ENCODE results near the gene RAD23A. TPM values are rescaled to one million over a fixed set of nuclear protein-coding genes. Genes with fewer than 3 reads are reported as not detected.

The RAD23A gene
- total and polyA plus RNA-seq, 10 of the 15 experiments (the other 5 are each of a cell fraction or from before 2014, with no cell fraction given) = 8.8 to 198 (median 119) TPM

DNA sequence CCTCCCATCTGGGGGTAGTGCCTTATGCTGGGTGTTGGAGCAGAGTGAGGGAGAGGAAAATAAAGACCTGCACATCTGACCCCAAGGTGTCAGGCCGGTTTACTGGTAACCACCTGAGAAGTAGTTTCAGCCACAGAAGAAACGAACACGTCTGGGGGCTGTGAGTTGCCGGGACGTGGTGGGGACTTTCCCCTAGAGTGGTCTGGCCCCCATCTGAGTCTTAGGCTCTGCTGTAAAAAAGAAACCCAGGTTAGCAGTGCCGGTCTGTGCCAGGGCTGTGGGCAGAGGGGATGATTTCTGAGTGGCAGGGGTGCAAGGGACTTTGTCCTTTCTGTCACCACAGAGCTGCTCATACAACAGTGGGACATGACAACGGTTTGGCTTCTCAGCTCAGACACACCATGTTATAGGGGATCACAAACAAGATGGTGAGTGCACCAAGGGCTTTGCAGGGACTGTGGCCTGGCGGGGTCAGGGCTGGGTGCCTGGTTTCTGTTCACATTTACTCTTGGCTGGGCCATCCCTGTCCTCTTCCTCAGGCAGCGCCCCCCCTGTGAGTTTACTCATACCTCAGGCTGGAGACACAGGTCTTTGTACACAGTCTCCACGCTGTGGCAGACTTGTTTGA, 45.7 kb upstream of the RAD23A start (continued):
- TF ChIP-seq, protein P1, sequence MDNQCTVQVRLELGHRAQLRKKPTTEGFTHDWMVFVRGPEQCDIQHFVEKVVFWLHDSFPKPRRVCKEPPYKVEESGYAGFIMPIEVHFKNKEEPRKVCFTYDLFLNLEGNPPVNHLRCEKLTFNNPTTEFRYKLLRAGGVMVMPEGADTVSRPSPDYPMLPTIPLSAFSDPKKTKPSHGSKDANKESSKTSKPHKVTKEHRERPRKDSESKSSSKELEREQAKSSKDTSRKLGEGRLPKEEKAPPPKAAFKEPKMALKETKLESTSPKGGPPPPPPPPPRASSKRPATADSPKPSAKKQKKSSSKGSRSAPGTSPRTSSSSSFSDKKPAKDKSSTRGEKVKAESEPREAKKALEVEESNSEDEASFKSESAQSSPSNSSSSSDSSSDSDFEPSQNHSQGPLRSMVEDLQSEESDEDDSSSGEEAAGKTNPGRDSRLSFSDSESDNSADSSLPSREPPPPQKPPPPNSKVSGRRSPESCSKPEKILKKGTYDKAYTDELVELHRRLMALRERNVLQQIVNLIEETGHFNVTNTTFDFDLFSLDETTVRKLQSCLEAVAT (IDR thresholded peaks at IDR 0.05) = peak; percentile 88
- TF ChIP-seq NRF1 (conservative IDR thresholded peaks at IDR 0.05; ENCODE audit: low read depth, low read length) (no peak), POLR2A (IDR thresholded peaks at IDR 0.05; ENCODE audit: low read depth, low read length) (no peak), ZBED1 (IDR thresholded peaks at IDR 0.05; ENCODE audit: borderline replicate concordance) (no peak), ZNF207 (IDR thresholded peaks at IDR 0.05; ENCODE audit: borderline replicate concordance) (no peak), PML (IDR thresholded peaks at IDR 0.05; ENCODE audit: low read length) (no peak), IRF4 (IDR thresholded peaks at IDR 0.05; ENCODE audit: low read depth, low read length) (peak; percentile 66; the same call in 1 of the 2 replicates), RUNX3 (IDR thresholded peaks at IDR 0.05; ENCODE audit: low read length) (peak; percentile 93), ELK1 (IDR thresholded peaks at IDR 0.05; ENCODE audit: low read depth, low read length) (no peak), TARDBP (IDR thresholded peaks at IDR 0.05; ENCODE audit: borderline replicate concordance) (no peak), TCF3 (IDR thresholded peaks at IDR 0.05; ENCODE audit: borderline replicate concordance, insufficient read depth, low read depth, low read length) (no peak), EZH2 (IDR thresholded peaks at IDR 0.05; ENCODE audit: borderline replicate concordance, control insufficient read depth, low read depth, low read length) (no peak), SIN3A (IDR thresholded peaks at IDR 0.05; ENCODE audit: low read depth, low read length) (no peak), SRF (IDR thresholded peaks at IDR 0.05; ENCODE audit: low read depth in 2 of 2, low read length in 2 of 2) (no peak), BMI1 (IDR thresholded peaks at IDR 0.05; ENCODE audit: borderline replicate concordance) (no peak), POU2F2 (IDR thresholded peaks at IDR 0.05; ENCODE audit: borderline replicate concordance, low read depth, low read length) (0 out of 3 replicates have a peak, but pooled peaks have one; percentile 9), HDAC2 (IDR thresholded peaks at IDR 0.05) (no peak), IKZF1 (conservative IDR thresholded peaks at IDR 0.05) (peak; percentile 80), SPI1 (IDR thresholded peaks at IDR 0.05; ENCODE audit: borderline replicate concordance, insufficient read depth, low read depth, low read length) (no peak), IRF5 (IDR thresholded peaks at IDR 0.05; ENCODE audit: borderline replicate concordance) (no peak), TCF12 (IDR thresholded peaks at IDR 0.05; ENCODE audit: low read depth, low read length) (peak; percentile 49; the same call in 1 of the 2 replicates), ESRRA (IDR thresholded peaks at IDR 0.05; ENCODE audit: low read length) (no peak), ATF7 (IDR thresholded peaks at IDR 0.05; ENCODE audit: low read depth) (peak; percentile 76), MXI1 (IDR thresholded peaks at IDR 0.05; ENCODE audit: low read depth, low read length) (0 out of 2 replicates have a peak, but pooled peaks have one; percentile 29), CBX5 (IDR thresholded peaks at IDR 0.05; ENCODE audit: low read depth) (no peak), PAX8 (IDR thresholded peaks at IDR 0.05) (no peak), RBBP5 (conservative IDR thresholded peaks at IDR 0.05) (no peak), USF2 (IDR thresholded peaks at IDR 0.05; ENCODE audit: borderline replicate concordance, low read depth, low read length) (no peak), FOXK2 (IDR thresholded peaks at IDR 0.05) (no peak), SMAD1 (IDR thresholded peaks at IDR 0.05; ENCODE audit: low read depth, partially characterized antibody) (no peak)

Data from GM12878 (cell line).